WTC11 (cell line): ENCODE results near the gene MICAL2. TPM values are rescaled to one million over a fixed set of nuclear protein-coding genes. Genes with fewer than 3 reads are reported as not detected.

Experiments
- ATAC-seq: fragments of 200-7000 bp; cut with Tn5 transposase; 2 replicates; pipeline ENCODE4 v1.10.0; 2021; ENCODE audit warnings: mild to moderate bottlenecking, moderate library complexity
- CTCF ChIA-PET: fragments of 300-600 bp; sonication (Branson Sonifier 250); formaldehyde crosslinking; loops from one replicate; lab custom pipeline; 2021; ENCODE audit warnings: antibody characterized with exemption; lab: Charles Lee
- POLR2A ChIA-PET: fragments of 350-600 bp; sonication (Branson Sonifier 250); formaldehyde crosslinking; loops from one replicate; lab custom pipeline; 2021; ENCODE audit warnings: antibody characterized with exemption; lab: Charles Lee
- DNase-seq: peaks from one replicate; pipeline ENCODE4 v3.0.0; 2021; ENCODE audit warnings: low spot score
- H3K27ac Mint-ChIP-seq: 2 replicates; pipeline ENCODE4 v1.8.0; 2021; ENCODE audit warnings: mixed read lengths
- H3K27me3 Mint-ChIP-seq: 2 replicates; pipeline ENCODE4 v1.8.0; 2021; ENCODE audit warnings: low read depth, mild to moderate bottlenecking, moderate library complexity, mixed read lengths
- H3K36me3 Mint-ChIP-seq: 2 replicates; pipeline ENCODE4 v1.8.0; 2021; ENCODE audit warnings: mixed read lengths
- H3K4me1 Mint-ChIP-seq: 2 replicates; pipeline ENCODE4 v1.8.0; 2022; ENCODE audit warnings: mixed read lengths
- H3K4me3 Mint-ChIP-seq: 2 replicates; pipeline ENCODE4 v1.8.0; 2021; ENCODE audit warnings: mild to moderate bottlenecking, moderate library complexity, mixed read lengths
- H3K9me3 Mint-ChIP-seq: 2 replicates; pipeline ENCODE4 v1.8.0; 2021; ENCODE audit warnings: mixed read lengths
- ATF6 ChIP-seq: sonication (generic); formaldehyde crosslinking; IDR thresholded peaks from 2 replicates; pipeline ENCODE4 v1.8.1; 2023; ENCODE audit warnings: mild to moderate bottlenecking, missing genetic modification reagents
- CBFB ChIP-seq: sonication (generic); formaldehyde crosslinking; IDR thresholded peaks from 2 replicates; pipeline ENCODE4 v1.8.1; 2022; ENCODE audit warnings: mild to moderate bottlenecking, low read depth, missing genetic modification reagents
- CREB1 ChIP-seq: sonication (generic); formaldehyde crosslinking; IDR thresholded peaks from 2 replicates; pipeline ENCODE4 v1.8.0; 2023; ENCODE audit warnings: mild to moderate bottlenecking, missing genetic modification reagents
- CREM ChIP-seq: sonication (generic); formaldehyde crosslinking; IDR thresholded peaks from 2 replicates; pipeline ENCODE4 v1.8.1; 2022; ENCODE audit warnings: mild to moderate bottlenecking, missing genetic modification reagents, moderate library complexity
- CTCF ChIP-seq: fragments of 200-600 bp; IDR thresholded peaks from 2 replicates; pipeline ENCODE4 v1.8.0; 2022; ENCODE audit warnings: antibody characterized with exemption
- E2F1 ChIP-seq: sonication (generic); formaldehyde crosslinking; IDR thresholded peaks from 2 replicates; pipeline ENCODE4 v1.8.0; 2022; ENCODE audit warnings: mild to moderate bottlenecking, missing genetic modification reagents
- ELF4 ChIP-seq: sonication (generic); formaldehyde crosslinking; IDR thresholded peaks from 2 replicates; pipeline ENCODE4 v1.8.1; 2022; ENCODE audit warnings: low read depth, mild to moderate bottlenecking, moderate library complexity, missing genetic modification reagents
- FOXJ3 ChIP-seq: sonication (generic); formaldehyde crosslinking; IDR thresholded peaks from 2 replicates; pipeline ENCODE4 v1.9.0; 2021; ENCODE audit warnings: missing genetic modification reagents, mild to moderate bottlenecking, borderline replicate concordance
- FOXP1 ChIP-seq: sonication (generic); formaldehyde crosslinking; IDR thresholded peaks from 2 replicates; pipeline ENCODE4 v1.8.0; 2022; ENCODE audit warnings: missing genetic modification reagents, mild to moderate bottlenecking, moderate library complexity, borderline replicate concordance
- GTF2I ChIP-seq: fragments of 250-450 bp; sonication (Bioruptor Pico); conservative IDR thresholded peaks from 2 replicates; pipeline ENCODE4 v1.4.0; 2021; ENCODE audit warnings: mild to moderate bottlenecking
- IRF2 ChIP-seq: sonication (generic); formaldehyde crosslinking; IDR thresholded peaks from 2 replicates; pipeline ENCODE4 v1.8.0; 2022; ENCODE audit warnings: low read depth, missing genetic modification reagents, borderline replicate concordance
- KAT7 ChIP-seq: sonication (generic); formaldehyde crosslinking; IDR thresholded peaks from 2 replicates; pipeline ENCODE4 v1.8.1; 2023; ENCODE audit warnings: missing genetic modification reagents, mild to moderate bottlenecking, borderline replicate concordance
- NR1H2 ChIP-seq: sonication (generic); formaldehyde crosslinking; IDR thresholded peaks from 2 replicates; pipeline ENCODE4 v1.9.0; 2021; ENCODE audit warnings: mild to moderate bottlenecking, moderate library complexity, missing genetic modification reagents
- RELA ChIP-seq: sonication (generic); formaldehyde crosslinking; IDR thresholded peaks from 2 replicates; pipeline ENCODE4 v1.8.1; 2022; ENCODE audit warnings: missing genetic modification reagents, mild to moderate bottlenecking, borderline replicate concordance
- SMAD3 ChIP-seq: sonication (generic); formaldehyde crosslinking; IDR thresholded peaks from 2 replicates; pipeline ENCODE4 v1.8.0; 2022; ENCODE audit warnings: missing genetic modification reagents, mild to moderate bottlenecking, borderline replicate concordance
- ZNF138 ChIP-seq: sonication (generic); formaldehyde crosslinking; conservative IDR thresholded peaks from 2 replicates; pipeline ENCODE4 v1.8.1; 2022; ENCODE audit warnings: mild to moderate bottlenecking, moderate library complexity, missing genetic modification reagents
- ZNF263 ChIP-seq: sonication (generic); formaldehyde crosslinking; IDR thresholded peaks from 2 replicates; pipeline ENCODE4 v1.8.1; 2022; ENCODE audit warnings: low read depth, mild to moderate bottlenecking, moderate library complexity, missing genetic modification reagents
- ZNF317 ChIP-seq: sonication (generic); formaldehyde crosslinking; IDR thresholded peaks from 2 replicates; pipeline ENCODE4 v1.8.1; 2023; ENCODE audit warnings: low read depth, mild to moderate bottlenecking, moderate library complexity, missing genetic modification reagents, borderline replicate concordance
- ZNF396 ChIP-seq: fragments of 250-450 bp; sonication (Bioruptor Pico); IDR thresholded peaks from 2 replicates; pipeline ENCODE4 v1.8.0; 2021; ENCODE audit warnings: mild to moderate bottlenecking, moderate library complexity, borderline replicate concordance
- ZNF423 ChIP-seq: fragments of 250-450 bp; sonication (Bioruptor Pico); IDR thresholded peaks from 2 replicates; pipeline ENCODE4 v2.1.2; 2022; ENCODE audit warnings: mild to moderate bottlenecking, moderate library complexity
- ZNF425 ChIP-seq: fragments of 250-450 bp; sonication (Bioruptor Pico); conservative IDR thresholded peaks from 2 replicates; pipeline ENCODE4 v1.9.0; 2021; ENCODE audit warnings: mild to moderate bottlenecking
- total RNA-seq: library from RNA; stranded (reverse); gene quantifications from 3 replicates; pipeline ENCODE4 v1.2.3, GENCODE V29; 2021
- TF ChIP-seq, protein P1 (sequence below): sonication (generic); formaldehyde crosslinking; IDR thresholded peaks from 2 replicates; pipeline ENCODE4 v1.8.1; 2023; ENCODE audit warnings: mild to moderate bottlenecking, missing genetic modification reagents, moderate library complexity
- TF ChIP-seq, protein P2 (sequence below): sonication (generic); formaldehyde crosslinking; IDR thresholded peaks from 2 replicates; pipeline ENCODE4 v1.8.1; 2023; ENCODE audit warnings: mild to moderate bottlenecking, missing genetic modification reagents, borderline replicate concordance

The MICAL2 gene
- total RNA-seq, 1 experiment from 2014 or later: 3.1 TPM

DNA sequence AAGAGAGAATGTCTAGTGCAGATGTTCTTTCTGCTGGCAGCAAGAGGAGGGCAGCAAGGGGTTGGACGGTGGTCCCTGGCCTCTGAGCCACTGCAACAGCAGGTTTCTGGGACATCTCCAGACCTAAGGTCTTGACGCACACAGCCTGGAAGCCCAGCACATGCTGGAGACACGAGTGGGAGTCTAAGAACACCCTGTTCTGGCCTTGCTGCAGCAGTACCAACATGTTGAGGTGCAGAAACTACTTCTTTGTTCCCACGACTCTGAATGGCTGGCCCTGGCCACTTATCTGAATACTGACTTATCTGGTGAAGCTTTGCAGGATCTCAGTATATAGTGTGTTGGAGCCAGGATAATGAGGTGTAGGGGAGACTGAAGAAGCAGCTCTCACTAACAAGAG lies 6.8 kb downstream of the MICAL2 start (continued):
- TF ChIP-seq, protein P1, sequence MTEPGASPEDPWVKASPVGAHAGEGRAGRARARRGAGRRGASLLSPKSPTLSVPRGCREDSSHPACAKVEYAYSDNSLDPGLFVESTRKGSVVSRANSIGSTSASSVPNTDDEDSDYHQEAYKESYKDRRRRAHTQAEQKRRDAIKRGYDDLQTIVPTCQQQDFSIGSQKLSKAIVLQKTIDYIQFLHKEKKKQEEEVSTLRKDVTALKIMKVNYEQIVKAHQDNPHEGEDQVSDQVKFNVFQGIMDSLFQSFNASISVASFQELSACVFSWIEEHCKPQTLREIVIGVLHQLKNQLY (CRISPR knock-in tag): no peak
- TF ChIP-seq GTF2I (no peak), CBFB (CRISPR knock-in tag) (no peak), KAT7 (no peak)
- TF ChIP-seq, all 79 proteins: peak for 0

DNA sequence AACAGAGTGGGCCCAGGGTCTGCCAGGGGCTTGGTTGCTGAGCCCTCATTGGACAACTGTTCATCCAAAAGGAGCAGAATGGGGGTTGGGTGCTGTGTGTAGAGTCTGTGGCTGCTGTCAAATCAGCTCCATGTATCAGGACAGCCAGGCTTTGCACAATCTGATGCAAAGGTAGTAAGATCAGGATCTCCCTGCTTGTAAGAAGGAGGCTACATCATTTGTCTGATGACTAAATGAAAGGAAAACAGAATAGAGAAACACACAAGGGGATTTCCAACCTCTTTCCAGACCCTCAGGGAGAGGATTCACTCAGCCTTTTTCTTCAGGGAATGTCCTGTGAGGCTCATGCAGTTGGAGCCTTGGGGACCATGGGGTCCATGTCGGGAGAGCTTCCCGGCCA lies 7.2 kb downstream of the MICAL2 start:
- CTCF ChIA-PET: interaction anchor here (1.2 to 1.5 kb wide), 2 partner anchors 11 to 162 kb away, joined by 3 read pairs; no protein-coding TSS in a partner anchor
- H3K9me3 Mint-ChIP-seq: no peaks in the 10 kb centered on the region
- DNase-seq: no peak
- ATAC-seq: no peak
- H3K27me3 Mint-ChIP-seq: peaks cover 7% of the 10 kb centered on the region
- TF ChIP-seq ZNF423 (CRISPR knock-in tag): no peak
- TF ChIP-seq, protein P2, sequence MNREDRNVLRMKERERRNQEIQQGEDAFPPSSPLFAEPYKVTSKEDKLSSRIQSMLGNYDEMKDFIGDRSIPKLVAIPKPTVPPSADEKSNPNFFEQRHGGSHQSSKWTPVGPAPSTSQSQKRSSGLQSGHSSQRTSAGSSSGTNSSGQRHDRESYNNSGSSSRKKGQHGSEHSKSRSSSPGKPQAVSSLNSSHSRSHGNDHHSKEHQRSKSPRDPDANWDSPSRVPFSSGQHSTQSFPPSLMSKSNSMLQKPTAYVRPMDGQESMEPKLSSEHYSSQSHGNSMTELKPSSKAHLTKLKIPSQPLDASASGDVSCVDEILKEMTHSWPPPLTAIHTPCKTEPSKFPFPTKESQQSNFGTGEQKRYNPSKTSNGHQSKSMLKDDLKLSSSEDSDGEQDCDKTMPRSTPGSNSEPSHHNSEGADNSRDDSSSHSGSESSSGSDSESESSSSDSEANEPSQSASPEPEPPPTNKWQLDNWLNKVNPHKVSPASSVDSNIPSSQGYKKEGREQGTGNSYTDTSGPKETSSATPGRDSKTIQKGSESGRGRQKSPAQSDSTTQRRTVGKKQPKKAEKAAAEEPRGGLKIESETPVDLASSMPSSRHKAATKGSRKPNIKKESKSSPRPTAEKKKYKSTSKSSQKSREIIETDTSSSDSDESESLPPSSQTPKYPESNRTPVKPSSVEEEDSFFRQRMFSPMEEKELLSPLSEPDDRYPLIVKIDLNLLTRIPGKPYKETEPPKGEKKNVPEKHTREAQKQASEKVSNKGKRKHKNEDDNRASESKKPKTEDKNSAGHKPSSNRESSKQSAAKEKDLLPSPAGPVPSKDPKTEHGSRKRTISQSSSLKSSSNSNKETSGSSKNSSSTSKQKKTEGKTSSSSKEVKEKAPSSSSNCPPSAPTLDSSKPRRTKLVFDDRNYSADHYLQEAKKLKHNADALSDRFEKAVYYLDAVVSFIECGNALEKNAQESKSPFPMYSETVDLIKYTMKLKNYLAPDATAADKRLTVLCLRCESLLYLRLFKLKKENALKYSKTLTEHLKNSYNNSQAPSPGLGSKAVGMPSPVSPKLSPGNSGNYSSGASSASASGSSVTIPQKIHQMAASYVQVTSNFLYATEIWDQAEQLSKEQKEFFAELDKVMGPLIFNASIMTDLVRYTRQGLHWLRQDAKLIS (CRISPR knock-in tag): no peak
- no peak for TF ChIP-seq CREM (CRISPR knock-in tag)
- no peak for TF ChIP-seq CREB1 (CRISPR knock-in tag)
- no peak for TF ChIP-seq IRF2 (CRISPR knock-in tag)
- TF ChIP-seq FOXJ3 (CRISPR knock-in tag): no peak
- no peak overlapping the region for H3K4me3 Mint-ChIP-seq
- peaks cover 5% of the 10 kb centered on the region for H3K4me1 Mint-ChIP-seq
- no peak overlapping the region for H3K27ac Mint-ChIP-seq
- H3K36me3 Mint-ChIP-seq: no peaks in the 10 kb centered on the region
- POLR2A ChIA-PET: no interaction called here

DNA sequence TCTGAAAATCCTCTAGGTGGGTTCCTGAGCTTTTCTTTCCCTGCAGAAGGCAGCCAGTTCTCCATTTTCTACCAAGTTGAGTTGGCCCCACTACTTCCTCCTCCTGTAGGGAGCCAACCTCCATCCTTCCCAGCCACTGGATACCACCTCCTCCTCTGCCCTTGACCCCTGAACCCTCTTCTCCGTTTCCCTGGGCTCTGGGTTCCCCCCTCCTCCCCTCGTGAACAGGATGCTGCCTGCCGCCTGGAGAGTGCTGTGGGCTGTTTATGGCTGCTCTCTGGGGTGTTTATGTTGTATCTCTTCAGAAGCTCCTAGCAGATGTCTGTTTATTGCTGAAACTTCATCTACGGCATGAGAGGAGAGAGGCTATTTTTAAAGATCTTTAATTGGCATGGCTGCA lies 8.6 kb downstream of the MICAL2 start:
- Mint-ChIP-seq H3K27ac (no peak overlapping the region), H3K36me3 (no peaks in the 10 kb centered on the region), H3K27me3 (peaks cover under 1% of the 10 kb centered on the region; the same call in 1 of the 2 replicates), H3K9me3 (no peaks in the 10 kb centered on the region), H3K4me3 (no peak overlapping the region), H3K4me1 (peaks cover 5% of the 10 kb centered on the region)
- ATAC-seq: no peak
- ChIA-PET POLR2A (no interaction called here), CTCF (interaction anchor here (0.6 to 1.5 kb wide), 12 partner anchors 9 to 293 kb away, joined by 3 to 5 read pairs (median 3); partner anchors contain the start of gene MICAL2)
- no peak for DNase-seq
- TF ChIP-seq FOXP1 (CRISPR knock-in tag): no peak
- no peak for TF ChIP-seq ZNF425
- no peak for TF ChIP-seq ATF6 (CRISPR knock-in tag)
- TF ChIP-seq ZNF263 (CRISPR knock-in tag): no peak
- TF ChIP-seq SMAD3 (CRISPR knock-in tag): no peak
- no peak for TF ChIP-seq ZNF138
- no peak for TF ChIP-seq E2F1 (CRISPR knock-in tag)
- TF ChIP-seq ZNF396 (CRISPR knock-in tag): no peak
- no peak for TF ChIP-seq NR1H2 (CRISPR knock-in tag)
- TF ChIP-seq ELF4: no peak
- no peak for TF ChIP-seq ZNF317 (CRISPR knock-in tag)
- TF ChIP-seq RELA: no peak
- no peak for TF ChIP-seq CTCF
